Measurements from ENCODE around the gene PTK7. TPM values are rescaled to one million over a fixed set of nuclear protein-coding genes. Genes with fewer than 3 reads are reported as not detected.

Gene PTK7
- total RNA-seq, 4 donors from 2014 or later, result 4.4 to 22.3 (median 18.3) TPM

- DNase-seq, result no peak
- H3K27ac ChIP-seq, result no peak overlapping the region
These were observed 113.7 kb downstream of the PTK7 start for GRCh38 chr6:43189776-43190304.

GRCh38 chr6:43192911-43193310 is 116.8 kb downstream of the PTK7 start:
- TF ChIP-seq CTCF (IDR thresholded peaks at IDR 0.05) (no peak), POLR2A (IDR thresholded peaks at IDR 0.05) (no peak)
- no peak overlapping the region for H3K4me3 ChIP-seq
- H3K27ac ChIP-seq, result no peak overlapping the region
- H3K36me3 ChIP-seq, result peaks cover 0 to 73% (median 0%) of the 10 kb centered on the region in 3 donors
- peak in 1 of 3 donors; percentile 24 for DNase-seq
- no peaks in the 10 kb centered on the region for H3K4me1 ChIP-seq
- H3K27me3 ChIP-seq, result no peaks in the 10 kb centered on the region
- H3K9me3 ChIP-seq, result no peaks in the 10 kb centered on the region

More at GRCh38 chr6:43189776-43190304, 113.7 kb downstream of the PTK7 start:
- TF ChIP-seq CTCF (IDR thresholded peaks at IDR 0.05), result no peak
- TF ChIP-seq POLR2A (IDR thresholded peaks at IDR 0.05), result no peak
- no peaks in the 10 kb centered on the region for H3K9me3 ChIP-seq
- peaks cover 0 to 75% (median 0%) of the 10 kb centered on the region in 3 donors for H3K36me3 ChIP-seq
- H3K4me3 ChIP-seq, result no peak overlapping the region
- H3K4me1 ChIP-seq, result no peaks in the 10 kb centered on the region
- H3K27me3 ChIP-seq, result no peaks in the 10 kb centered on the region

- no peaks in the 10 kb centered on the region for H3K27me3 ChIP-seq
- no peak overlapping the region for H3K4me3 ChIP-seq
- peaks cover 0 to 72% (median 0%) of the 10 kb centered on the region in 3 donors for H3K36me3 ChIP-seq
- DNase-seq, result peak in 1 of 3 donors; percentile 14
- no peaks in the 10 kb centered on the region for H3K4me1 ChIP-seq
- H3K9me3 ChIP-seq, result no peaks in the 10 kb centered on the region
- H3K27ac ChIP-seq, result no peak overlapping the region
- TF ChIP-seq CTCF (IDR thresholded peaks at IDR 0.05) (no peak), POLR2A (IDR thresholded peaks at IDR 0.05) (no peak)
These were observed 117.8 kb downstream of the PTK7 start for GRCh38 chr6:43193929-43194328.

GRCh38 chr6:43196337-43196736 is 120.2 kb downstream of the PTK7 start:
- peak in 2 of 3 donors; percentile 7 to 13 for DNase-seq
- H3K36me3 ChIP-seq, result peaks cover 0 to 86% (median 0%) of the 10 kb centered on the region in 3 donors
- TF ChIP-seq CTCF (IDR thresholded peaks at IDR 0.05), result no peak
- no peak for TF ChIP-seq POLR2A (IDR thresholded peaks at IDR 0.05)

GRCh38 chr6:43199912-43200311 is 123.8 kb downstream of the PTK7 start:
- peaks cover 0 to 67% (median 0%) of the 10 kb centered on the region in 3 donors for H3K36me3 ChIP-seq

More at GRCh38 chr6:43196337-43196736, 120.2 kb downstream of the PTK7 start:
- Histone ChIP-seq H3K27ac (no peak overlapping the region), H3K9me3 (no peaks in the 10 kb centered on the region), H3K4me3 (no peak overlapping the region), H3K27me3 (no peaks in the 10 kb centered on the region), H3K4me1 (no peaks in the 10 kb centered on the region)

More at GRCh38 chr6:43199912-43200311, 123.8 kb downstream of the PTK7 start:
- peak in 1 of 3 donors; percentile 28 for DNase-seq
- no peak for TF ChIP-seq POLR2A (IDR thresholded peaks at IDR 0.05)
- TF ChIP-seq CTCF (IDR thresholded peaks at IDR 0.05), result no peak
- no peak overlapping the region for H3K27ac ChIP-seq
- no peak overlapping the region for H3K4me3 ChIP-seq
- no peaks in the 10 kb centered on the region for H3K4me1 ChIP-seq
- no peaks in the 10 kb centered on the region for H3K9me3 ChIP-seq
- no peaks in the 10 kb centered on the region for H3K27me3 ChIP-seq

Measured in Peyer's patch (tissue), 4 donors.